GM21529 (cell line): ENCODE measurements around the gene INPP1.

Experiments
- ATAC-seq: cut with Tn5 transposase; IDR thresholded peaks from one replicate; pipeline ENCODE4 v1.9.1; 2021; ENCODE audit not compliant: unreplicated experiment

INPP1 gene

DNA sequence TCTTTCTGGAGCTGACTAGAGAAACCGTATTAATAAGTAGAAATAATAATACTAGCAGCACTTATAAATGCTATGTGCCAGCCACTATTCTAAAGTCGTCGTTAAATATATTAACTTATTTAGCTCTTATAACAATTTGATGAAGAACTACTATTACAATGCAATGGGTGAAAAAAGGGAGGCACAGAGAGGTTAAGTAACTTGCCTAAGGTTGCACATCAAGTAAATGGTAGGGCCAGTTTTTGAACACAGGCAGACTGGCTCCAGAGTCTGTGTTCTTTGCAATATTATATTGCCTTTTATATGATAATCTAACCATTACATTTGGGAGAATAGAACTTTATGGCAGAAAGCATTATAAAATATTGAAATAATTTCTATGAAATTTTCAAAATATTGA is 17.6 kb downstream of the INPP1 start:
- no peak for ATAC-seq

DNA sequence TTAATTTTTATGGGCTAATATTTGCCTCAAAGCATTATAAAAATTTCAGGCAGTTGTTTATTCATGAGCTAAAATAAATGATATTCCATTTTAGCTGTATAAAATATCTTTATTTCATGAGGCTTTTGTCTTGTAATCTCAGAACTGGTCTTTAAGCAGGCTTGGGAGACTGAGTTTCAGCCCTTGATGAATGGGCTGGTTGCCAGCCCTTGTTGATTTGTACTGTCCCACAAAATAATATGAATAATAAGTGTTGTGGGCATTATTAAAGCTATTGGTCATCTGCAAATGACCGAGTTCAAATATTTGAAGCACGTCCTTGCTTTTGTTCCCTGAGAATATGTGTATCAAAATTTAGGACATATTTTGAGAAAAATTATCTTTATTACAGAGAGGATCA is 18.2 kb downstream of the INPP1 start:
- no peak for ATAC-seq

DNA sequence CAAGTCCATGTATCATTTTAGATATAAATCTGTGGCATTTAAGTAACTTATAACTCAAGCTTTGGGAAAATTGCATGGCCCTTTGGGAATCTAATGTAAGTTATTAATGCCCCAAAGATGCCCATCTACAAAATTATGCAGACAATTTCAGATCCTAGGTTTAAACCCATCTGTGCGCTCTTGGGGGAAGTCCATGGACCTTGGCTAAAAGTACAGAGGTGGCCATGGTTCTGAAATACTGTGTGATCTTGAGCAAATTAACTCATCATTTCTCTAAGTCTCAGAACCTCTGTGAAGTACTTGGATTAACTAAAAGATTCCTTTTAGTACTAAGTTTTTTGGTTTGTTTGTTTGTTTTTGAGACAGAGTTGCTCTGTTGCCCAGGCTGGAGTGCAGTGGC is 19.5 kb downstream of the INPP1 start:
- ATAC-seq: no peak

DNA sequence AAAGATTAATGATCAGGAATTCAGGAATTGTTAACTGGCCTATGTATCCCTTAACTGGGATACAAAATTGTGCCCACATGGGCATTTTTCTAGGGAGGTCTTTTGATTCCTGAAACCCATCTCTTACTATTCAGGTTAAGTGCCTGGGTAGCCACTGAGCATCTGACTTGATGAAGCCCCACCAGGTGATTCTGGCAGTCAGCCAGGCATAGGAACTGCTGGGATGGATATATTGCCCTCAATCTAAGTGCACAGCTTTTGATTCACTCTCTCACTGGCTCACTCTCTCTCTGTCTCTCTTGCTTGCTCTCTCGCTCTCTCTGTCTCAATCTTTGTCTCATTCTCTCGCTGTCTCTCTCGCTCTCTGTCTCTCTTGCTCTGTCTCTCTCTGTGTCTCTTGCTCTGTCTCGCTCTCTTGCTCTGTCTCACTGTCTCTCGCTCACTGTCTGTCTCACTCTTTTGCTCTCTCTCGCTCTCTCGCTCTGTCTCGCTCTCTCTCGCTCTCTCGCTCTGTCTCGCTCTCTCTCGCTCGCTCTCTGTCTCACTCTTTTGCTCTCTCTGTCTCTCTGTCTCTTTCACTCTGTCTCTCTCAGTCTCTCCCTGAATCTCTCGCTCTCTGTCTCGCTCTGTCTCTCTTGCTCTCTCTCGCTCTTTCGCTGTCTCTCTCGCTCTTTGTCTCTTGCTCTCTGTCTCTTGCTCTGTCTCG is 22.3 kb downstream of the INPP1 start:
- ATAC-seq: no peak

DNA sequence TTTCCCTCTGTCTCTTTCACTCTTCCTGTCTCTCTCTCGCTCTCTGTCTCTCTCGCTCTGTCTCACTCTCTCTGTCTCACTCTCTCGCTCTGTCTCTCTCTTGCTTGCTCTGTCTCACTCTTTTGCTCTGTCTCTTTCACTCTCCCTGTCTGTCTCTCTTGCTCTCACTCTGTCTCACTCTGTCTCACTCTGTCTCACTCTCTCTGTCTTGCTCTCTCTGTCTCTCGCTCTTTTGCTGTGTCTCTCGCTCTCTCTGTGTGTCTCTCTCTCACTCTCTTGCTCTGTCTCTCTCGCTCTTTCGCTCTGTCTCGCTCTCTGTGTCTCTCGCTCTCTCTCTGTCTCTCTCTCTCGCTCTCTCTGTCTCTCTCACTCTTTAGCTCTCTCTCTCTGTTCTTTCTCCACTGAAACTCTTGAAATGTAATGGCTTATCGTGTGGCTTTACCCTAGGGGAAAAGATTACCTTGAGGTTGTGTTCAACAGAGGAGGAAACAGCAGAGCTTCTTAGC is 22.9 kb downstream of the INPP1 start:
- no peak for ATAC-seq

DNA sequence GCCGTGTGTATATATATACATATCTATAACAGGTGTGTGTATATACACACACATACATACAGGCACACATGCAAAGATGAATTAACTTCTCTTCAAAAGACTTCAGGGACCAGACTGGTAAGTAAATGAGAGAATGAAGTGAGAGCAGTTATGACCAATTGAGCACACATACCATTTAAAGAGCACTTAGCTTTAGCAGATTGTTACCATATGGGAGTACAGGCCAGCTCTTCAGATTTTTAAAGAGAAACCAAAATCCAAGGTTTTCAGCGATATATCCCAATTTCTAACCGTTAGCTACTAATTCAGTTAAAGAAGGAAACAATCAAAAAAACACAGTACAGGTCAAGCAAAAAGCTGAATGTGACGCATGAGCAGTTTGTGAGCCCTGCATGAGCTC is 23.7 kb downstream of the INPP1 start:
- no peak for ATAC-seq

DNA sequence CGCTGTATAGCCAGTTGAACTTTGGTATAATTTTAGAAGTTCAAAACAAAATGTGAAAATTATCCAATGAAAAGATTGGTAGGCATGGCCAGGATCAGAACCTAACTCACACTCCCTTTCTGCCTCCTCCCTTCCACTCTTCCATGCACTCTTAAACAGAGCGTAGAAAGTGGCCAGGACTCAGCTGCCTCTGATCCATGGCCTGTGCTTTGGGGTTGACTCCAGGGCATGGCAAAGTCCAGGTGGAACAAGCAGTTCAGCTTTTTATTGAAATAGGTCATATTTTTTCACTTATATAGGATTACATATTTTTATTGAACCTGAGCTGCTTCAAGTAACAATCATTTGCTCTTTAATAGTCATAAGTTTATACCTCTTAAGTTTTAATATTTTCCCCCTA is 26.2 kb downstream of the INPP1 start:
- ATAC-seq: no peak

DNA sequence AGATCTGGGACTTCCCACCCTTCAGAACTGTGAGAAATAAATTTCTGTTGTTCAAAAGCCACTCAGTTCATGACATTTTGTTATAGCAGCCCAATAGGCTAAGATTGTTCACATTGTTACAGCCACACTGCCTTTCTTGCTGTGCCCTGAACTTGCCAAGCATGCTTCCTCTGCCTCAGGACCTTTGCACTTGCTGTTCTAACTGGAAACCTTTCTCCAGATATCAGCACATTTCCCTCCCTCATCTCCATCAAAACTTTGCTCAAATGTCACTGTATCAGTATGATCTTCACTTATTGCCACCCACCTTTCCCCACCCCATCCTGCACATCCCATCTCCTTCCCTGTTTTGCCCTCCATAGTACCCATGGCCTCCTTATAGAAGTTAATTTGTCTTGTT is 32.7 kb downstream of the INPP1 start:
- ATAC-seq: no peak

DNA sequence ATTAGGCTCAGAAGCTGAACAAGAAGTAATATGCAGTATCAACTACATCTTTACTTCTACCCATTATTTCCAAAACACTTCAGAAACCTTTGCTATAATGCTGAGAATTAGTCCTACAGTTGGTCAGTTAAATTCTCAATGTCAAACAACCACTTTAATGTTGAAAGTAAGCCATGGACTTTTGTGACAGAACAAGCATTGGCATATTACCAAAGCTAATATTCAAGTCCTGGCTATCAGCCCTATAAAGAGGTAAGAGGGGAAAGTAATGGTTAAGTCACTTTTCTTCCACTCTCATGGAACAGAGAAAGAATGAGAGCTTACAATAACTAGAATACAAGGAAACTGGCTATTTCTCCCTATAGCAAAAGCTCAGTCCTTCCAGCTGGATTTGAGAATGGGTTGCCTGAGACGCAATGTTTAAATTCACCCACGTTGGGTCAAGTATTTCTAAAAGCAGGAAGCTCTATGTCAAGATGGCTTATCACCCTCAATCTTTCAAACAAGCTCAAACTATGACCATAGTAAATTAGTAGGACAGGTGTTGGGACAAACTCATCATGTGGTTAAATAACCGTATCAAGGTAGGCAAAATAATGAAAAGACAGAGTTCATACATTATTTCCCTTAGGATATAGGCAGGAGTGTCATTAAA is 33.3 kb downstream of the INPP1 start:
- ATAC-seq: no peak

DNA sequence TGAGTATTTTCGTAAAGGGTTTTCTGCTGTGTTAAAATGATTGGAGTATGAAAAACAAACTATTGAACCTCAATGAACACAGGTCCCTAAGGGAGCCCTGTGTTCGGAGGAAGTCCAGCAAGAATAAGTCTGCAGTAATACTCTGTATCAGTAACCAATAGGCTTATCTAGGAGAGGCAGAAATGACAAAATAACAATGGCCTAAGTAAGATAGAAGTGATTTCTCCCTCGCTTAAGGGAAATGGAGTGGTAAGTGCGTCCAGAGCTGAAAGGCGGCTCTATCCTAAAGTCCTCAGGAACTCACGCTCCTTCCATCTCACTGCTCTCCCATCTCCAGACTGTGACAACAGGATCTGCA is 35.5 kb downstream of the INPP1 start:
- no peak for ATAC-seq

DNA sequence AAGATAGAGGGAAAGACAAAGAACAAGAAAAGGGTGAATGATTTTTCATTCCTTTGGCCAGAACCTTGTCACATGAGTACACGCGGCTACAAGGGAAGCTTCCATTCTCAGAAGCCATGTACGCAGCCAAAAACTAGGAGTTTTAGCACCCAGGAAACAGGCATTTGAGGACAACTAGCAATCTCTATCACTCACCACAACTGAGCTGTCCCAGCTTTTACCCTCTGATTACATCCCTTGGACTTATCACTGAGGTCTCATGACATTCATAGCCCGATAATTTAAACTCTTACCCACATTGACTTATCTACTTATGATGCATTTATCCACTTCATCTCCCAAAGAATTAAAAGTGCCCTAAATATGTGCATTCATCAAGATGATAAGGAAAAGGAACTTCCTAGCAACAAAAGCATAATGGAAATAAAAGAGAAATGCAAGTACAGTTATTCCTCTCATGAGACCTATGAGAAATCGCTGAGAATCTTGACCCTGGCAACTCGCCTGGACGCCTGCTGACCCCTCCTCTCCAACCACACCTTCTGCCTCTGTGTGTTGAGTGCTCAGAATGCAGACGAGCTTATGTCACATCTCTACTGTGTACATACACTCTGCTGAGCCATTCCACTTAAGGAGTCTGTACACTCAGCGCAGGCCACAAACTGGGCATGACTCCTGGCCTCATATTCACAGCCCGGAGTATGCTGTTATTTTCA is 36.0 kb downstream of the INPP1 start:
- ATAC-seq: no peak

DNA sequence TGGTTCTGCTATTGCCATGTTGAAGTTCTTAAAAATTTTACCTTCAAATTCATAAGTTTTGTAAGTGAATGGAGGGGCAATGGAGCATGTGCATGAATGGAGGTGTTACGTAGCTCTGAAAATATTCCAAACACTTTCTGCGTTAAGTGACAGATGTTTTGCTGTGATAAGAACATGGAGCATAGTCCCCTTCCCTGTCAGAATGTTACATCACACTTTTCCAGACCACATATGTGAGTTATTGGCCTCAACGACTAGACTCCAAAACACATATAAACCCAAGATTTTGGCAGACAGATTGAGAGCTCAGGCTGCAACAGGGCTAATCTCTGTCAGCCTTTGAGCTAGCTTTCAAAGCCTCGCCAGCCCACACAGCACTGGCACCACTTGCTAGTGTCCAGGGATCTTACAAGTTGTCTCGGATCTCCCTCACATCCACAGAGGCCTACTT is 37.6 kb downstream of the INPP1 start:
- ATAC-seq: no peak

DNA sequence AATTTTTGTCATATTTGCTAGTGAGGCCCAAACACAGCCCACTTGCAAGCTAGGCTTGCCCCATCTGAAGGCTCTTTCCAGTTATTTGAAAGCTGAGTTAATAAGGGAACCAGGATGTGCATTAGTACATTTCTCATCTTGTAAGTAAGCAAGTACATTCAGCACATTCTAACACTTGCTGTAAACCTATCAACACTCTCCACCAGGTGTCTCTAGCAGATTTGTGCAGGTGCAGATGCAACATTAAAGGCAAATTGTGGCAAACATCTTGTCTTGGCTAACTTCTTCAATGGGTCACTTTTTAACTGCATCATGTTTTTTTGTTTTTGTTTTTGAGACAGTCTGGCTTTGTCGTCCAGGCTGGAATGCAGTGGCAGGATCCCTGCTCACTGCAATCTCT is 39.5 kb downstream of the INPP1 start:
- peak; percentile 95 for ATAC-seq

DNA sequence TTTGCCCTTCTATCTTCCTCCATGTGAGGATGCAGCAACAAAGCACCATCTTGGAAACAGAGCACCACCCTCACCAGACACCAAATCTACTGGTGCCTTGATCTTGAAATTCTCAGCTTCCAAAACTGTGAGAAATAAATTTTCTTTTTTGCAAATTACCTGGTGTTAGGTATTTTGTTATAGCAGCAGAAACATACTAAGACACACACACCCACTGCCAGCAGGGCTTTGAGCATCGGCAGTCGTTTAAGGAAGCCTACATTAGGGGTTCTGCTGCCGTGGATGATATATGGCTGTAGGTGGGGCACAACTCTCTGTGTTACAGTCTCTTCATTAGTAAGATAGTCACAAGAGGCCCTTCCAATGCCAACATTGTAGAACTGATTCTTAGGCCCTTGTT is 44.0 kb downstream of the INPP1 start:
- no peak for ATAC-seq

DNA sequence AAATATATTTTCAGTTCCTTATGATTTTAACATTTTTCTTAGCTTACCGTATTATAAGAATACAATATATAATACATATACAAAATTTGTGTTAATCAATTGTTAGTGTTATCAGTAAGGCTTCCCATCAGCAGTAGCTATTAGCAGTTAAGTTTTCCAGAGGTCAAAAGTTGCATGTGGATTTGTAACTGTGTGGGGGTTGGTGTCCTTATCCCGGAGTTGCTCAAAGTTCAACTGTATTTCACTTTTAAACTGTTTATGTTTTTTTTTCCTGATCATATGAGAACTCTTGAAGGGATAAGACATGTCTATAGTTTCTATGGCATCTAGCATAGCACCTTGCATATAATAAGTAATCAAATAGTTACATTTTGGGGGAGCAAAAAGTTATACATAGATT is 52.9 kb downstream of the INPP1 start:
- ATAC-seq: no peak

DNA sequence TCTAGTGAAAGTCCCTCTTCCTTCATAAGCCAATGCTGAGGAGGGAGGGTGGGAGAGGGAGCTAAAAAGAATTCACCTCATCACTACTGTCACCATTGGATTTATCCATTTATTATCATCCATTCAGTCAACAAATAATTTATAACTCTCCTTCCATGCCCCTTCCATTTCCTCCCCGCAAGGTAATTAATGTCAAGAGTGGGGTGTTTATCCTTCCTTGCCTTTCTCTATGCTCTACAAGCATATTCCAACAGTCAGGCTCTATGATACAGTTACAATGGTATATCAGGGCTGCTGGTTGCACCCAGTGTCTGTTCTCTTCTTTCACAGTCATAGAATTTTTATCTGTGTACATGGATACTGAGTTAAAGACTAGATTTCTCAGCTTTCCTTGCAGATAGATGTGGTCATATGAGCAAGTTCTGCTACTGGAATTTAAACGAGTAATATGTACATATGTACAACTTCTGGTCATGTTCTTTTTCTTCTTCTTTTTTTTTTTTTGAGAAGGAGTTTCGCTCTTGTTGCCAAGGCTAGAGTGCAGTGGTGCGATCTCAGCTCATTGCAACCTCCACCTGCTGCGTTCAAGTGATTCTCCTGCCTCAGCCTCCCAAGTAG is 59.7 kb downstream of the INPP1 start:
- no peak for ATAC-seq

DNA sequence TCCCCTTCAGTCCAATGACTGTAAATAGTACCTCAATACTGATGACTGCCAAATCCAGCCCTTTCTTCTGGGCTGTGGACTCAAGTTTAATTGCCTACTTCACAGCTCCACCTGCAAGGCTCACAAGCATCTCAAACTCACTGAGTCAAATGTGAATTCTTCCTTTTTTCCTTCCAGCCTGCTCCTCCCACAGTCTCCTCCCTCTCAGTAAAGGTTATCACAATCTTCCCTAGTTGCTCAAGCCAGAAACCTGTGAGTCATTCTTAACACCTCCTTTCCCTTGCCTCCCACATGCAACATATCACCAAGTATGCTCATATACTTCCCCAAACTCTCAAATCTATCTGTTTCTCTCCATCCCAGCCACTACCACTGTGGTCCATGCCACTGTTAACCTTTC is 61.1 kb downstream of the INPP1 start:
- ATAC-seq: no peak

DNA sequence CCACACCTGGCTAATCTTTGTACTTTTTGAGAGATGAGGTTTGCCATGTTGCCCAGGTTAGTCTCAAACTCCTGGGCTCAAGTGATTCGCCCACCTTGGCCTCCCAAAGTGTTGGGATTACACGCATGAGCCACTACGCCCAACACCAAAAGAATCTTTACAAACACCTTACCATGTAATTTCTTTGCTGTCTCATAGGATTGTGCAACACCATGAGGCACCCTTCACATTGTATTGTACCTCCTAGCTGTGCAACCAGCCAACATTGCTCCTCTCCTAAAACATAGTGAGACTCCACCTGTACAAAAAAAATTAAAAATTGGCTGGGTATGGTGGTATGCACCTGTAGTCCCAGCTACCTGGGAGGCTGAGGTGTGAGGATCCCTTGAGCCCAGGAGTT is 61.7 kb downstream of the INPP1 start:
- ATAC-seq: no peak

DNA sequence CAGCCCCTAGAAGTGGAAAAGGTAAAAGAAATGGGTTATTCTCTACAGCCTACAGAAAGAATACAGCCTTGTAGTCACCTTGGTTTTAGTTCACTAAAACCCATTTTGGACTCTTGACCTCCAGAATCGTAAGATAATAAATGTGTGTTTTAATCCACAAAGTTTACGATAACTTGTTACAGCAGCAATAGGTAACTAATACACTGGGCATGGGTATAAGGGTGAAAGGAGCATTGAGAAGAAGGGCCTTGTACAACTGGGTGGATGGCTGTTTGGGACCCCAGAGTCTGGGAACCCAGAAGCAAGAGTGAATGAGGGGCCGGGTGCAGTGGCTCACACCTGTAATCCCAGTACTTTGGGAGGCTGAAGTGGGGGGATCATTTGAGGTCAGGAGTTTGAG is 62.6 kb downstream of the INPP1 start:
- no peak for ATAC-seq

DNA sequence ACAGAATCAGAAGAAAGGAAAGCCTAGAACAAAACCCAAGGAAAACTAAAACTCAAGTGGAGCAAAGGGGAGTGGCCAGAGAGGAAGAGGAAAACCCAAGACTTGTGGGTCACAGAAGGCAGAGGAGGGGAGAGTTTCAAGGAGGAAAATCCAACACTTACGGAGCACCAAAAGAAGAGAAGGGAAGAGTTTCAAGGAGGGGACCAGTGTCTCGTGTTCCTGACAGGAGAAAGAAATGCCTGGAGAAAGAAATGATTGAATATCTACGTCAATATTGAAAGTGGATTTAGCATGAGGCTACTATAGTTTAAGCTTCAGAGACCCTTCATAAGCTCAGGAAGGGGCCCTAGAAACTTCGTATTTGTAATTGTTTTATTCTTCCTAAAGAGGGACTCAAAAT is 63.4 kb downstream of the INPP1 start:
- no peak for ATAC-seq

DNA sequence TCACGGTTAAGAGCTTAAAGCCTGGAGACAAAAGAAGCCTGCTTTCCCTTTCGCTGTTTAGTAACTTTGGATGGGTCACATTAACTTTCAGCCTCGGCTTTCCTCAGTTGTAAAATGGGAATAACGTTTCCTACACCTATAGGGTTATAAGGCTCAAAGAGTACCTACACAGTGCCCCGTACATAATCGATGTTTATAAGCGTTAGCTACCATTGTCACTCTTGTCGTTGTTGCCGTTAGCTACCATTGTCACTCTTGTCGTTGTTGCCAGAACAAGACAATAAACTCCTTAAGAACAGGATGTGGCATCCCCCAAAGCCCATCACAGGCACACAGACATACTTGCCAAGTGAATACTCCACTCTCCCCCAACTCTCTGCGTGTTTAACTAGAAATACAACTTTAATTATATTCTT is 63.9 kb downstream of the INPP1 start:
- ATAC-seq: no peak
